Measurements from ENCODE around the gene MCRIP2.

Gene MCRIP2

DNA sequence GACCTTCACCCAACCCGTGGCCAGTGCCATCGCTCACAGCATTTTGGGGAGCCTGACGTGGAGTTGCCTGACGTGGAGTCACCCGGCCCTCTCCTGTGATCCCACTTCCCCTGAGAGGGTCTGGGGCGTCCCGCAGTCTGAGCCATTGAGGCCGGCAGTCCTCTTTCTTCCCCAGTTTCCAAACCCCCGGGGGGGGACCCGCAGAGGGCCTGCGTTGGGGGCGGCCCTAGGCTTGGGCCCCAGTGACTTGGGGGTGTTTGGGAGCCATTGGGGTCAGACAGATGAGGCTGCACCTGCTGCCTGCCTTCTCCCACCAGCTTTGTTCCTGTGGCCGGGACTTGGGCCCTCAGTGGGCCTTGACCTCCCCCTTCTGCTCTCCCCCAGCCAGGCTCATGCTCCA lies 28.0 kb downstream of the MCRIP2 start:
- no peak for DNase-seq (ENCODE audit: low read depth, low spot score)

DNA sequence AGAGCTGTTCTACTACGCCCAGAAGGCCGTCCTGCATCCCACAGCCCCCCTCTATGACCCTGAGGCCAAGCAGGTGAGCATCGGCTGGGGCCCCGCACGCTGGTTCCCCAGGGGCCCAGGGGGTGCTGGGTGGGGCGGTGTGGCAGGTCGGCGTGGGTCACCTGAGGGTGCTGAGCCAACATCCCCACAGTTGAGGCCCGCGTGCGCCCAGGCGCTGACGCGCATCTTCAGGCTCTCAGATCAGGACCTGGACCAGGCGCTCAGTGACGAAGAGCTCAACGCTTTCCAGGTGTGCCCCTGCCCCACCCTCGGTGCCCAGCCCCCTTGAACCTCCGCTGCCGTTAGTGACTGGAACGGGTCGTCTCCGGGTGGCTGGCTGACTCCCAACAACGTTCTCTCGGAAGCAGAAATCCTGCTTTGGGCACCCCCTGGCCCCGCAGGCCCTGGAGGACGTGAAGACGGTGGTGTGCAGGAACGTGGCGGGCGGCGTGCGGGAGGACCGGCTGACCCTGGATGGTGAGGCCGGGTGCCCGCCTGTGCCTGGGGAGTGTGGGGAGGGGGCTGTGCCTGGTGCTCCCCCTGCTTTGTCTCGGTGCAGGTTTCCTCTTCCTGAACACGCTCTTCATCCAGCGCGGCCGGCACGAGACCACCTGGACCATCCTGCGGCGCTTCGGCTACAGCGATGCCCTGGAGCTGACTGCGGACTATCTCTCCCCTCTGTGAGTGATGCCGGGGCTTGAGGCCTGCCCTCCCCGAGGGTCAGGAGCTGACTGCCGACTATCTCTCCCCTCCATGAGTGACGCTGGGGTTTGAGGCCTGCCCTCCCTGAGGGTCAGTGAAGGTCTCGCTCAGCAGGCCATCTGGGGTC lies 29.1 kb downstream of the MCRIP2 start:
- DNase-seq (ENCODE audit: low read depth, low spot score) = no peak

DNA sequence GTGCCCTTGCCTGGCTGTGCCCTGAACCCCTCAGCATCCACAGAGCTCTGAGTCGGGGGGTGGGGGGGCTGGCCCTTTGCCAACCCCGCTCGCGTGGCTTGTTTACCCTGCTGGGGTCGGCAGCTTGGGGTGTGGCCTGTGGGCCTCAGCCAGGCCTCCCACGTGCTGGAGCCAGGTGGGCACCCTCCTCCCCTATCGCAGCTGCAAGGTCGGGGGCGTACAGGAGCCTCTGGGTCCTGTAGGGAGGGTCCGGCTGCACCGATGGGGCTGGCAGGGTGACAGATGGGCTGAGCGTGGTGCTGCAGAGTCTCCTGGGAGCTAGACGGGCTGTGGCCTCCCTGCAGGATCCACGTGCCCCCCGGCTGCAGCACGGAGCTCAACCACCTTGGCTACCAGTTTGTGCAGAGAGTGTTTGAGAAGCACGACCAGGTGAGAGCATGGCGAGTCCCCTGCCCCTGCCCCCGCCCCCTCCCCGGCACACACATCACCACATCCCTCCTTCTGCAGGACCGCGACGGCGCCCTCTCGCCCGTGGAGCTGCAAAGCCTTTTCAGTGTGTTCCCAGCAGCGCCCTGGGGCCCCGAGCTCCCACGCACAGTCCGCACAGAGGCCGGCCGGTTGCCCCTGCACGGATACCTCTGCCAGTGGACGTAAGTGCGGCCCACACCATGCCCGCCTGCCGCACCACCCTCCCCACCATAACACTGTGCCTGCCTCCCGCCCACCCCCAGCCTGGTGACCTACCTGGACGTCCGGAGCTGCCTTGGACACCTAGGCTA lies 29.9 kb downstream of the MCRIP2 start:
- DNase-seq (ENCODE audit: low read depth, low spot score) = no peak

DNA sequence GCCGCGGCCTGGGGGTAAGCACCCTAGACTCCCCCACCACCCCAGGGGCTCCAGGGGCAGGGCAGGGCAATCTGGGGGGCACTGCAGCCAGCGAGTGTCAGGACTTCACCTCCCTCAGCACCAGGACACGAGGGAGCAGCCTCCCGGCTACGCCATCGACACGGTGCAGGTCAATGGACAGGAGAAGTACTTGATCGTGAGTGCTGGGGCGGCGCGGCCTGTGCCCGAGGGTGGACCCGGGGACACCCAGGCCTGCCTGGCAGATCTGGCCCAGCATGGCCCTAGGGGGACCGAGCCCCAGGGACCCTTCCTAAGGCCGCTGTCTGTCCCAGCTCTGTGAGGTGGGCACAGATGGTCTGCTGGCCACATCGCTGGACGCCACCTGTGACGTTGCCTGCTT lies 30.7 kb downstream of the MCRIP2 start:
- no peak for DNase-seq (ENCODE audit: low read depth, low spot score)

DNA sequence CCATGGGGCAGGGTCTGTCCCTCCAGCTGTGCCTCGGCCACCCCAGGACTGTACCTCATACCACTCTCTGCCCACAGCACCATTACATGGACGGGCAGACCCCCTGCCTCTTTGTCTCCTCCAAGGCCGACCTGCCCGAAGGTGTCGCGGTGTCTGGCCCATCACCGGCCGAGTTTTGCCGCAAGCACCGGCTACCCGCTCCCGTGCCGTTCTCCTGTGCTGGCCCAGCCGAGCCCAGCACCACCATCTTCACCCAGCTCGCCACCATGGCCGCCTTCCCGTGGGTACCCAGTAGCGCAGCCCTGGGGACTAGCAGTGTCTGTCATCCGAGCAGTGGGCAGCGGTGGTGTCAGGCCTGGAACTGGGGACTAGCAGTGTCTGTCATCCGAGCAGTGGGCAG lies 31.2 kb downstream of the MCRIP2 start:
- DNase-seq (ENCODE audit: low read depth, low spot score) = no peak

DNA sequence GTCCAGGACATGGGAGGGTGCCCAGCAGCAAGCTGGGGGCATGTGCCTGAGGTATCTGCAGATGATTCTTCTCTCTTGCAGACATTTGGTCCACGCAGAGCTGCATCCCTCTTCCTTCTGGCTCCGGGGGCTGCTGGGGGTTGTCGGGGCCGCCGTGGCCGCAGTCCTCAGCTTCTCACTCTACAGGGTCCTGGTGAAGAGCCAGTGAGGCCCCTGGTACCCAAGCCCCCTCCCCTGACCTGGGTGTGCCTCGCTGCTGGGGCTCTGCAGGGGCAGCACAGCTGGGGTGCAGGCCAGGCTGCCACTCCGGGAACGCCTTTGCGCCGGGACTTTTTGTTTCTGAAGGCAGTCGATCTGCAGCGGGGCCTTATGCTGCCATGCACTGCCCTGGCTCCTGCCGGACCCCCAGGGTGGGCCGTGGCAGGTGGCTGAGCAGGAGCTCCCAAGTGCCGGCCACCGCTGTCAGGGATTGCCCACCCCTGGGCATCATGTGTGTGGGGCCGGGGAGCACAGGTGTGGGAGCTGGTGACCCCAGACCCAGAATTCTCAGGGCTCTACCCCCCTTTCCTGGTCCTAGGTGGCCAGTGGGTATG lies 31.9 kb downstream of the MCRIP2 start:
- no peak for DNase-seq (ENCODE audit: low read depth, low spot score)

DNA sequence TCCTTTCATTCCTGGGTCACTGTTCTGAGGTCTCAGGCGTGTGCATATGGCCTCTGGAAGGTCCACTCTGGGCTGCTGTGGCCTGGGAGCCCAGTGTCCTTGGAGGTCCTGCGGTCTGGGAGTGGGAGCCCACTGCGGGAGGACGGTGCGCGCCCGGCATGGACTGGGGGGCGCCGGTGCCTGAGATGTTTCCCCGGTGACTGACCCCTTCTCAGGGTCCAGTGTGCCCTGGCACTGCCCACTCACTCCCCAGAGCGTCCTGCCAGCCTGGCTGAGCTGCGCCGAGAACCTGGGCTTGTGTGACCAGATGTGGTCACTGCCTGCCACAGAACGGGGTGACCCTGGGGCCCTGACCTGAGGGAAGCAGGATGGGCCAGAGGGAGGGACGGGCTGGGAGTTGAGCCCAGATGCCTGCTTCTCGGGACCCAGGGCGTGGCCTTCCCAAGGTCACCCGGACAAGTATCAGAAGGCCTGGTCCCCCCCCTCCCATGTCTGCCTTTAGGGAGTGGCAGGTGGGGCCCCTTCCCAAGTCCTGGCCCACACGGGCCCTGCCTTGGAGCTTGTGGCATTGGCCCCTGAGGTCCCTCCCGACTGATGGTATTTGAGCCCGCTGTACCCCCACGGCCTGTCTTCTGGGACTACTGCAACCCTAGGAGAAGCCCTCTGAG lies 32.7 kb downstream of the MCRIP2 start:
- DNase-seq (ENCODE audit: low read depth, low spot score) = no peak

DNA sequence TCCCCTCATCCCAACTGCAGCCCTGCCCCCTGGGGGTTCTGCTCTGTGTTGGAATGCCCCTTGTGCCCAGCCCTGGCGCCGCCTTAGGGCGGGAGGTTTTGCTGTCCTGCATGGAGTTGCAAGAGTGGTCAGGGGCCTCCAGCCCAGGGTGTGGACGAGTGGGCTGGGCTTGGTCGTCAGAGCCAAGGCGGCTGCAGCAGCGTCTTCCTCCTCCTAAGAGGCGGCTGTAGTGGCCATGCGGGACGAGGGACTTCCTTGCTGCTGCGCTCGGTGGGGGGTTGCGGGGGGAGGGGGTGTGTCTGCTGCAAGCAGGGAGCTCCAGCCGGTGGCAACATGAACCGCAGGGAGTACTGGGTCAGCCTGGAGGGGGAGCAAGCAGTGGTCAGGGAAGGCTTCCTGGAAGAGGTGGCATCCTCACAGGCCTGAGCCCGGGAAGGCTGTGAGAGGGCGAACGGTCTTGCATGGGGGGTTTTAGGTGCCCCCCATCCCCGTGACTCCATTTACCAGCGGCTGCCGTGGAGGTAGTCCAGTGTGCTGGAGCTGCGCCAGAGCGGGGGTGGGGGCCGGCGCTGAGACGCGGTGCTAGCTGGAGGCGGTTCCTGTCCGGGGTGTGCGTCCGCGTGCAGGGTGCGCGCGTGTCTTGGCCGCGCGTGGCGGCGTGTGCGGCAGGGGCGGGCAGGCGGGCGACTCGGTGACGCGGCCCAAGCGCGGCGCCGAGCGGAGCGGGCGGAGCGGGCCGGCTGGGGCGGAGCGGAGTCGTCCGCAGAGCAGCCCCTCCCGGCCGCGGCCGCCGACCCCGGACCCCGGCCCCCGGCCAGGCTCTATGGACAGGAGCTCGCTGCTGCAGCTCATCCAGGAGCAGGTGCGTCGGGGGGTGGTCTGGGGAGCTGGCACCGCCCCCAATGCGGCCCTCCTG lies 33.6 kb downstream of the MCRIP2 start, which contains the start of gene RHBDL1:
Gene RHBDL1, plus strand, starts transcription at position 704 of the 916 bp plus-strand sequence. Its CDS starts 120 bp downstream, at position 824.
- DNase-seq (ENCODE audit: low read depth, low spot score) = no peak

DNA sequence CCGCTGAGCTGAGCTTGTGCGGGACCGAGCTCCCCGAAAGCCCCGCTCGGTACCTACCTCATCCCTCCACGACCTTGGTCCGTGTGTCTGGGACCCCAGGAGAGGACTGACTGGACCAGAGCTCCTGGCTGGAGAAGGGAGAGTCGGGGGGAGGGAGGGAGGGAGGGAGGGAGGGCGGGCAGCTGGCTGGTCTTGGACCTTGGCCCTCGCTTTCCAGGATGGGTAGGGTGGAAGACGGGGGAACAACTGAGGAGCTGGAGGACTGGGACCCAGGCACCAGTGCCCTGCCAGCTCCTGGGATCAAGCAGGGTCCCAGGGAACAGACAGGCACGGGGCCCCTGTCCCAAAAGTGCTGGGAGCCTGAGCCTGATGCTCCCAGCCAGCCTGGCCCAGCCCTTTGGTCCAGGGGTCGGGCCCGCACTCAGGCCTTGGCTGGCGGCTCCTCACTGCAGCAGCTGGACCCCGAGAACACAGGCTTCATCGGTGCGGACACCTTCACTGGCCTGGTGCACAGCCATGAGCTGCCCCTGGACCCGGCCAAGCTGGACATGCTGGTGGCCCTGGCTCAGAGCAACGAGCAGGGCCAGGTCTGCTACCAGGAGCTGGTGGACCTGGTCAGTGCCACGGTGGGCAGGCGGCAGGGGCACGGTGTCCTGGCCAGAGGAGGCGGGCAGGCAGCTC lies 34.4 kb downstream of the MCRIP2 start:
- no peak for DNase-seq (ENCODE audit: low read depth, low spot score)

DNA sequence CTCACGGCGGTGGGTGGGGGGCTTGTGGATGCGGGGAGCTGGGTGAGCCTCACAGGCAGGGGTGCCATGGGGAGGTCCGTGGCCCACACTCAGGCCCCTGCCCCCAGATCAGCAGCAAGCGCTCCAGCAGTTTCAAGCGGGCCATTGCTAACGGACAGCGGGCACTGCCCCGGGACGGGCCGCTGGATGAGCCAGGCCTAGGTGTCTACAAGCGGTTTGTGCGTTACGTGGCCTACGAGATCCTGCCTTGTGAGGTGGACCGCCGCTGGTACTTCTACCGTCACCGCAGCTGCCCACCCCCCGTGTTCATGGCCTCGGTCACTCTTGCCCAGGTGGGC lies 34.9 kb downstream of the MCRIP2 start:
- DNase-seq (ENCODE audit: low read depth, low spot score) = no peak

DNA sequence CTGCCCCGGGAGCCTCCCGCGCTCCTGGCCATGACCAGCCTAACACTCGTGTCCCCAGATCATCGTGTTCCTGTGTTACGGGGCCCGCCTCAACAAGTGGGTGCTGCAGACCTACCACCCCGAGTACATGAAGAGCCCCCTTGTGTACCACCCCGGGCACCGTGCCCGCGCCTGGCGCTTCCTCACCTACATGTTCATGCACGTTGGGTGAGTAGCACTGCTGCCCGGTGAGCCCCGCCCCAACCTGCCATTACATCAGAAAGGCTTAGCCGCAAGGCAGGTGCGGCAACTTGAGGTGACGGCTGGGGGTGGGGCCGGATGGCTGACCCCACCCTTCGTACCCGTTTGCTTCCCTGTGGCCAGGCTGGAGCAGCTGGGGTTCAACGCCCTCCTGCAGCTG lies 35.3 kb downstream of the MCRIP2 start:
- no peak for DNase-seq (ENCODE audit: low read depth, low spot score)

DNA sequence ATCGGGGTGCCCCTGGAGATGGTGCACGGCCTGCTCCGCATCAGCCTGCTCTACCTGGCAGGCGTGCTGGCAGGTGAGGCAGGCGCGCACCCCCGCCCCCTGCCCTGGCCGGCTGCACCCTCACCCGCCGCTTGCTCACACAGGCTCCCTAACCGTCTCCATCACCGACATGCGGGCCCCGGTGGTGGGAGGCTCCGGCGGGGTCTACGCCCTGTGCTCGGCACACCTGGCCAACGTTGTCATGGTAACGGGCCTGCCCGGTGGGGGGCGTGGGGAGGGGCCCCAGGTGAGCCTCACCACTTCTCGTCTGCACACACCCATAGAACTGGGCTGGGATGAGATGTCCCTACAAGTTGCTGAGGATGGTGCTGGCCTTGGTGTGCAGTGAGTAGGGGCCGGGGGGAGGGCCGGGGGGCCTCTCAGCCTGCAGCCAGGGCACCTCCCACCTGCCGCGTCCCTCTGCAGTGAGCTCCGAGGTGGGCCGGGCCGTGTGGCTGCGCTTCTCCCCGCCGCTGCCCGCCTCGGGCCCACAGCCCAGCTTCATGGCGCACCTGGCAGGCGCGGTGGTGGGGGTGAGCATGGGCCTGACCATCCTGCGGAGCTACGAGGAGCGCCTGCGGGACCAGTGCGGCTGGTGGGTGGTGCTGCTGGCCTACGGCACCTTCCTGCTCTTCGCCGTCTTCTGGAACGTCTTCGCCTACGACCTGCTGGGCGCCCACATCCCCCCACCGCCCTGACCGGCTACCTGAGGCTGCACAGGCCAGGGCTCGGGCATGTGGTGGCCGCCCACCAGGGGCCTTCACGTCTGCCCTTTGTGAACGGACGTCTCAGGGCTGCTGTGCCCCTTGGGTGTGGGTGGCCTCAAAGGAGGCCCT lies 35.9 kb downstream of the MCRIP2 start:
- no peak for DNase-seq (ENCODE audit: low read depth, low spot score)

DNA sequence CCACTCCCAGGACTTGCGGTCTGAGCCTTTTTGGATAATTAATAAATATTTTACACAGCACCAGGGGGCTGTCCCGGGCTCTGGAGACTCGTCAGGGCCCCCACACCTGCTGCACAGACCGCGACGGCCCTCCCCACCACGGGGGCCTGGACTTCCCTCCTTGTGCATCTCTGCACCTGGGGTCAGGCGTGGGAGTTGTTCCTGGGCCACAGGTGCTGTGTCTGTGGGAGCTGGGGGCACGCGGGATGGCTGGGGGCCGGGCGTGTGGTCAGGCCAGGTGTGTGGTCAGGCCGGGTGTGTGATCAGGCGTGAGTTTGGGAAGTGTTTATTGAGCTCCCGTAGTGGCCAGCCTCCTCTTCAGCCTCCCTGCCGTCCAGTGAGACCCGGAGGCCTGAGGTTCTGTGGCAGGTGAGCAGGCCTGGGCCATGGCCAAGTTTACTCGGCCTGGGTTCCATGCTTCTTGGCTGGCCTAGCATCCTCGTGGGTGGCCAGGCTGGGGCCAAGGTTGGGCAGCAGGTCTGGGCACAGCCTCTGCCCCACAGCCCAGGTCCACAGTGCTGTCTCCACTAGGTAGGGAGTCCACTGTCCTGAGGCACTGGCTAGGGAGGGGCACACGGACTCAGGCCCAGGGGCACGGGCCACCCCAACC lies 36.7 kb downstream of the MCRIP2 start:
- no peak for DNase-seq (ENCODE audit: low read depth, low spot score)

DNA sequence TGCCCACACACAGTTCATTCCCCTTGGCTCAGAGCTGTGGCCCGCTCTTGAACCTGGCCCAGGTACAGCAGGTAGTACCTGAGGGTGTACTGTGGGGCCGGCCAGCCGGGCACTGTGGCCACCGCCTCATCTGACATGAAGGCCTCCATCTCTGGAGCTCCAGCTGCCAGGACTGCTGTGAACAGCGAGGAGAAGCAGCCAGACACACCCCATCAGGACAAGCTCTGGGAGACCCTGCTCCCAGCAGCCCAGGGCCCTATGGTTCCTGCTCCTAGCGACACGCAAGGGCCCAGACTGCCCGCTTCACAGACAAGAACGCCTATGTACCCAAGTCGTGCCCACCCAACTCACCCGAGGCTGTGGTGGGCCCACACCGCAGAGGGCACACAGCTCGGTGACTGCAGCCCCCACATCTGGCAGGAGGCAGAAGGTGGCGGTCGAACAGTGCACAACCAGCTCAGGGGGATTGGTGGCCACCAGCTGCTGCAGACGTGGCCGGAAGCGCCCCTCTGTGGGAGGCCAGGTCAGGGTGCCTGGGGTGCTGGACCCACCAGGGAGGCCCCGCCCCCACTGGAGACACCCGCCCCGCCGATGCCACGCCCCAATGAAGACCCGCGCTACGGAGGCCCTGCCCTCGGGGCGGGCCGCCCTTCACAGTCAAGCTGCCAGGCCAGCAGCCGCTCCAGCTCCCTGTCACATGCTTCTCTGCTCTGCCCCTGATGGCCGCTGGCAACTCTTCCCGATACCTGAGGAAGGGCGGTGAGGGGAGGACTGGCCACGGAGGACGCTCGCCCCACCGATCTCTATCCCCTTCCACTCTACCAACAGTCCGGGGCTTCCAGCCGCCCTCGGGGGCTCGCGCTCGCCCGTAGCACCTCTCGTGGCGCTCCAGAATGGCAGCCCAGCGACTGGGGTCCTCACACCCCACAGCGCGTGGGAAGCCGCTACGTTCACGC lies 37.5 kb downstream of the MCRIP2 start:
- no peak for DNase-seq (ENCODE audit: low read depth, low spot score)

DNA sequence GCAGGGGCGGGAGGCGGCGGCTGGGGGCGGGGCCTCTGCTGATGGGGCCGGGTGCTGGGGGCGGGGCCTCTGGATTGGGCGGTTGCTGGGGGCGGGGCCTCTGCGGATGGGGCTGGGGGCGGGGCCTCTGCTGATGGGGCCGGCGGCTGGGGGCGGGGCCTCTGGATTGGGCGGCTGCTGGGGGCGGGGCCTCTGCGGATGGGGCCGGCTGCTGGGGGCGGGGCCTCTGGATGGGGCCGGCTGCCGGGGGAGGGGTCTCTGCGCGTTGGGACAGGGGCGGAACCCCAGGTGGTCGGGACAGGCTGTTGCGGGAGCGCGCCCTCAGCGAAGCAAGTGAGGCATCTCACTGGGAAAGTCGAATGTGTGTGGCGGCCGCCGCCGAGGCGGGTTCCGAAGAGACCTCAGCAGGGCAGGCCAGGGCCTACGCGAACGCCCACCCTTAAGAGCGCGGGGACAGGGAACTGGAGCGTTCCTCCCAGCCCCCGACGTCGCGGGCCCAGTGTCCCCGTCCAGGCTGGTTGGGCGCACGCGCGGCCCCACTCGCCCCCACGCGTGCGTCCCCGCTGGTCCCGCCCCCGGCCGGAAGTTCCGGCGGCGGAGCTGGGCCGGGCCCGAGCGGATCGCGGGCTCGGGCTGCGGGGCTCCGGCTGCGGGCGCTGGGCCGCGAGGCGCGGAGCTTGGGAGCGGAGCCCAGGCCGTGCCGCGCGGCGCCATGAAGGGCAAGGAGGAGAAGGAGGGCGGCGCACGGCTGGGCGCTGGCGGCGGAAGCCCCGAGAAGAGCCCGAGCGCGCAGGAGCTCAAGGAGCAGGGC lies 38.4 kb downstream of the MCRIP2 start, which contains the start of gene STUB1:
Gene STUB1, plus strand, starts transcription at position 597 of the 811 bp plus-strand sequence. Its CDS starts 116 bp downstream, at position 713.
- peak; percentile 71 for DNase-seq (ENCODE audit: low read depth, low spot score)

DNA sequence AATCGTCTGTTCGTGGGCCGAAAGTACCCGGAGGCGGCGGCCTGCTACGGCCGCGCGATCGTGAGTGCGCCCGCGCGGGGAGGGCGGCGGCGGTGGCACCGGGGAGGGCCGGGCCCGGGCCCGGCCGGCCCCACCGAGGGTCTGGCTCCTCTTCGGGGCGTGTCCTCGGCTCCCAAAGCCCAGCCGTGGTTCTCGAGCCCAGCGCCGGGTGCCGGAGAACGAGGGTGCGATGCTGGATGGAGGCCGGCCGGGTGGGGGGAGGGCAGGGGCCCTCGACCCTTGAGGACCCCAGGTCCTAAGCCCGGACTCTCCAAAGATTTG lies 39.0 kb downstream of the MCRIP2 start:
- no peak for DNase-seq (ENCODE audit: low read depth, low spot score)
